Activated naive CD8-positive, alpha-beta T cell treated with anti-CD3 and anti-CD28 coated beads, Interleukin-2, amount 10 ng/mL, durations not matched to agents 7 days and 5 days (primary cell): Measurements from ENCODE around the gene UFC1. TPM values are rescaled to one million over a fixed set of nuclear protein-coding genes. Genes with fewer than 3 reads are reported as not detected.

Experiments
- ATAC-seq: fragments of 150-1000 bp; cut with Tn5 transposase; one replicate; pipeline ENCODE4 v1.10.0; 2021; ENCODE audit warnings: low read depth, moderate library complexity
- POLR2A ChIA-PET: fragments of 350-600 bp; sonication (Branson Sonifier 250); formaldehyde crosslinking; loops from one replicate; lab custom pipeline; 2021; ENCODE audit warnings: antibody characterized with exemption; lab: Charles Lee
- DNase-seq: peaks from one replicate; pipeline ENCODE4 v3.0.0; 2021
- H3K27ac Mint-ChIP-seq: one replicate; pipeline ENCODE4 v1.8.0; 2022; ENCODE audit warnings: mild to moderate bottlenecking, mixed read lengths
- H3K27me3 Mint-ChIP-seq: one replicate; pipeline ENCODE4 v1.8.0; 2022; ENCODE audit warnings: mild to moderate bottlenecking, moderate library complexity, mixed read lengths
- H3K36me3 Mint-ChIP-seq: one replicate; pipeline ENCODE4 v1.8.0; 2021; ENCODE audit warnings: mild to moderate bottlenecking, mixed read lengths
- H3K4me1 Mint-ChIP-seq: one replicate; pipeline ENCODE4 v1.8.0; 2021; ENCODE audit warnings: mixed read lengths
- H3K4me3 Mint-ChIP-seq: one replicate; pipeline ENCODE4 v1.8.0; 2022; ENCODE audit warnings: mild to moderate bottlenecking, moderate library complexity, mixed read lengths
- H3K9me3 Mint-ChIP-seq: one replicate; pipeline ENCODE4 v1.8.0; 2021; ENCODE audit warnings: mixed read lengths
- total RNA-seq, 2 experiments: library from RNA; stranded (reverse); gene quantifications; one replicate each; pipeline ENCODE4 v1.2.3, GENCODE V29; 2021

Gene UFC1
- total RNA-seq, 2 experiments from 2014 or later = 95.9 to 98.1 TPM

DNA sequence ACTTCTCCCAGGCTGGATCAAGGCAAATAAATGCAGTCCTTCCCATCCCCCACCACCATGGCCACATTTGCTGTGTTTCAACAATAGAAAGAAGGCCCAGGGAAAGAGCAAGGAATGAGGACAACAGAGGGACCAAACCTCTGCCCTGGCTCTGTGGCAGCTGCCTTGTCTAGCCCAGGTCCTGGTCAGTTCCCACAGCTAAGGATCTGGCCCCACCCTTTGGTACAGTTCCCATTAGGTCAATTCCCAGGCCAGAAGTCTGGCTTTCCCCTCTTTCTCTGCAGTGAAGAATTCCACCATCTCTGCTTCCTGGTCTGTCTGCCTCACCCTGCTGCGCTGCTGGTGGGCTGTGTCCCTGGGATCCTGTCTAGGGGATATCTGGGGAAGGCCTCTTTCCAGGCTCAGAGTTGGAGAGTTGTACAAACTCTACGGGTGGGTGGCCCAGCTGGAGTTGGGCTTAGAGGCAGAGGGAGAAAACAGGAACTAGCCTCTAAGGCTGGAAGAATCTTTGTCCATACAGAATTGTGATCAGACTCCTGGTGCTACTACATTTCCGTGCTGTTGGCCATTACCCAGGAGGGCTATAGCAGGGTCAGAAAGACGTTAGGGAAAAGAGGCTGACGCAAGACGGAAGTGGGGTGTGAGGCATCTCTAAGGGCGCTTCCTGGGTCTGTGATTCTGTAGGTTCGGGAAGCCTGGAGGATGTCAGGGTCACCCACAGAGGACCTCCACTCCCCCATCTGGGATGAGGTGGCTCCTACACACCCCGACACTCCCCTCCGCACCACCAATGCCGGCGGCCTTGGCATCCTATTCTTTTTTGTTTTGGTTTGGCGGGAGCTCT is 47.4 kb downstream of the UFC1 start:
- DNase-seq (no peak), ATAC-seq (no peak)
- H3K4me1 Mint-ChIP-seq = peaks cover 60% of the 10 kb centered on the region
- H3K36me3 Mint-ChIP-seq = peaks cover 17% of the 10 kb centered on the region
- peak overlapping the region; percentile 97 for H3K27ac Mint-ChIP-seq
- POLR2A ChIA-PET = interaction anchor here (0.7 to 4.9 kb wide), 21 partner anchors 8 to 189 kb away, joined by 3 to 53 read pairs (median 11); partner anchors contain the start of genes APOA2, B4GALT3, FCER1G and PPOX
- no peaks in the 10 kb centered on the region for H3K9me3 Mint-ChIP-seq
- H3K4me3 Mint-ChIP-seq = peak overlapping the region; percentile 96
- H3K27me3 Mint-ChIP-seq = no peaks in the 10 kb centered on the region

DNA sequence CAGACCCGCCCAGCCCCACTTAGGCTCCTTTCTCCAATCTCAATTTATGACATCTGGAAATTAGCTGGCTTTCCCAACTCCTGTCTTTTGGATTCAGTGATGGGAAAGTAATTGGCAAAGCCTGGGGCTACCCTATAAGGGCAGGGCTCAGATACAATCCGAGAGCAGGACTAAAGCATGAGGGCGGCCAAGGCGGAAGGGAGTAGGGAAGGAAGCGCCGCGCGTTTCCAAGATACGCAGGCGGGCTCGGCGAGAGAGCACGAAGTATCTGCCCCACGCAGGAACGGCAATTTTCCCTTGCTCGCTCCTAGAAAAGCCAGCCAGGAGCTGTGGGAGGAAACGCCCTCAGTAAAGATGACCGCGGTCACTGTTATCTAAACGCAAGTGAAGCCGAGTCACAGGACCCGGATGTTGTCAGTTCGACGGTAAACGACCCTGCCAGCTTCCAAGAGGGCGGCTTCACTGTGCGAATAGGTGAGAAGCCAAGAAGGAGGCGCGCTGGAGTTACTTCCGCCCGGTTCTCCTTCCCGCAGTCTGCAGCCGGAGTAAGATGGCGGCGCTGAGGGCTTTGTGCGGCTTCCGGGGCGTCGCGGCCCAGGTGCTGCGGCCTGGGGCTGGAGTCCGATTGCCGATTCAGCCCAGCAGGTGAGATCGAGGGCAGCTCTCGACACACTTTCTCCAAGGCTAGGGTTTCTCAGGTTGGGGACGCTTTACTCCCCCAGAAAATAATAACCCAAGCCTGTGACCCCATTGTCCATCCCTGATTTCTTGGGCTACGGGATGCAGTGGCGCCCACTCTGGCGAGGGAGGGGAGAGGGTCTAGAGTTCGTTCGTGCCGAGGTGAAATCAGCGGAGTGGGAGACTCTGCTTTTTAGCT is 48.3 kb downstream of the UFC1 start, which contains the start of gene NDUFS2:
TSS of gene NDUFS2 (plus strand) at position 532 of the 877 bp plus-strand sequence. CDS start at position 551, 19 bp downstream.
- POLR2A ChIA-PET = interaction anchor here (0.7 to 4.9 kb wide), 22 partner anchors 9 to 188 kb away, joined by 3 to 53 read pairs (median 10); partner anchors contain the start of genes APOA2, B4GALT3, FCER1G and PPOX
- Mint-ChIP-seq H3K4me3 (peak within 1 kb of the TSS; percentile 96), H3K4me1 (peaks cover 61% of the 10 kb centered on the region), H3K36me3 (peaks cover 21% of the 10 kb centered on the region), H3K9me3 (no peaks in the 10 kb centered on the region), H3K27ac (peak within 1 kb of the TSS; percentile 97), H3K27me3 (no peaks in the 10 kb centered on the region)
- peak; percentile 86 for DNase-seq
- ATAC-seq = peak; percentile 99

DNA sequence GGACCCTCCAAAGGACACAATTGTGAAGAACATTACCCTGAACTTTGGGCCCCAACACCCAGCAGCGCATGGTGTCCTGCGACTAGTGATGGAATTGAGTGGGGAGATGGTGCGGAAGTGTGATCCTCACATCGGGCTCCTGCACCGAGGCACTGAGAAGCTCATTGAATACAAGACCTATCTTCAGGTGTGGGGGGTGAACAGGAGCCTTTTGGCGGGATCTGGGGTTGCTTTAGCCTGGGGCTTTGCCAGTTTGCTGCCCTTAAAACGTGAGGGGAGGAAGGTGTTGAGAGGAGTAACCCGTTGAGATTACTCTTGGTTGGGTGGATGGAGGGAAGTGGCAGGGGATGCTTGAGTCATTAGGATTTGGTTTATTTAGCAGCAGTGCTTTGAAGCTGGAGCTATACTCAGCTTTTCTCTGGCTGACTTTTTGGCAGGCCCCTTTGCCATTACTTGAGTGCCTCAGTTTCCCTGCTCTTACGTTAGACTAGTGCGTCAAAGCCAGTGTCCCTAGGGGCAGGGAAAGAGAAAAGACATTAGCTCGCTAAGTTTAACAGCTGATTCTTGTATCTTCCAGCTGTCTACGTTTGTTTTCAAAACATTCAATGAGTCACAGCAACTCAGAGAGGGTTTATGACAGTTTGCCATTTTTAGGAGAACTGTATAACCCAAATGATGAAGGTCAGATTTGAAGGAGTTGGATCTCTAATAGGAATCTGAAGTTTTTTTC is 52.8 kb downstream of the UFC1 start:
- Mint-ChIP-seq H3K4me1 (peaks cover 45% of the 10 kb centered on the region), H3K9me3 (no peaks in the 10 kb centered on the region), H3K27me3 (no peaks in the 10 kb centered on the region), H3K27ac (peak overlapping the region; percentile 53), H3K4me3 (no peak overlapping the region), H3K36me3 (peaks cover 32% of the 10 kb centered on the region)
- POLR2A ChIA-PET = interaction anchor here (0.7 to 1.1 kb wide), 3 partner anchors 9 to 24 kb away, joined by 3 read pairs; partner anchors contain the start of gene FCER1G
- ATAC-seq = no peak
- no peak for DNase-seq

DNA sequence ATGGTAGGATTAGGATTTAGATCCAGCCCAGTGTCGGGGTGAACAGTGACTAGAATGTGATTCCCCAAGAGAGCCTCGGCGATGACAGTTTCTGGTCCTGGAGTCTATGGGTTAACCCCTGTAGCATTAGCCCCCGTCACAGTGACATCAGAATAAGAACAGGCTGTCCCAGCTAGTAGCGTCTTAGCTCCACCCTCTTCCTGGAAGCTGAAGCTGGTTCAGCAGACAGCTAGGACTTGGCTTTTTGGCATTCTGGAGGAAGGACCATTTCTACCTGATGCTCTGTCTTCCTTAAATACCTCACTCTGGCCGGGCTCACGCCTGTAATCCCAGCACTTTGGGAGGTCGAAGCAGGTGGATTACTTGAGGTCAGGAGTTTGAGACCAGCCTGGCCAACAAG is 53.4 kb downstream of the UFC1 start:
- peaks cover 44% of the 10 kb centered on the region for H3K4me1 Mint-ChIP-seq
- POLR2A ChIA-PET = no interaction called here
- H3K27ac Mint-ChIP-seq = peak overlapping the region; percentile 35
- DNase-seq (no peak), ATAC-seq (no peak)
- H3K4me3 Mint-ChIP-seq = no peak overlapping the region
- no peaks in the 10 kb centered on the region for H3K27me3 Mint-ChIP-seq
- H3K36me3 Mint-ChIP-seq = peaks cover 36% of the 10 kb centered on the region
- H3K9me3 Mint-ChIP-seq = no peaks in the 10 kb centered on the region

Other genes with a start within 250 kb of the UFC1 start
- not detected for gene ITLN2, start 199.2 kb upstream of the UFC1 start, total RNA-seq
- gene F11R, start 132.8 kb upstream of the UFC1 start, total RNA-seq = 10 to 100 TPM; 28.5 to 35.9 TPM
- 10 to 100 TPM; 81.7 to 84.9 TPM for gene TSTD1, start 115.0 kb upstream of the UFC1 start, total RNA-seq
- gene USF1, start 108.0 kb upstream of the UFC1 start, total RNA-seq = 10 to 100 TPM; 93.0 to 96.3 TPM
- gene ARHGAP30, start 84.1 kb upstream of the UFC1 start, total RNA-seq = 100 to 1,000 TPM; 260 to 273 TPM
- gene NECTIN4, start 64.4 kb upstream of the UFC1 start, total RNA-seq = not detected
- 1 to 10 TPM; 1.2 TPM for gene KLHDC9, start 55.6 kb upstream of the UFC1 start, total RNA-seq
- gene PFDN2, start 35.9 kb upstream of the UFC1 start, total RNA-seq = 10 to 100 TPM; 54.1 to 62.3 TPM
- gene NIT1, start 35.9 kb upstream of the UFC1 start, total RNA-seq = 10 to 100 TPM; 44.7 to 49.3 TPM
- gene DEDD, start 21.3 kb upstream of the UFC1 start, total RNA-seq = 10 to 100 TPM; 39.8 to 40.3 TPM
- 10 to 100 TPM; 40.7 to 46.8 TPM for gene USP21, start 5.5 kb downstream of the UFC1 start, total RNA-seq
- 10 to 100 TPM; 47.0 to 53.0 TPM for gene PPOX, start 12.4 kb downstream of the UFC1 start, total RNA-seq
- gene B4GALT3, start 23.5 kb downstream of the UFC1 start, total RNA-seq = 10 to 100 TPM; 54.5 to 54.8 TPM
- 1 to 10 TPM; 2.5 to 3.5 TPM for gene ADAMTS4, start 45.1 kb downstream of the UFC1 start, total RNA-seq
- gene NDUFS2, start 48.4 kb downstream of the UFC1 start, total RNA-seq = 10 to 100 TPM; 80.6 to 92.8 TPM
- 10 to 100 TPM; 18.9 to 22.1 TPM for gene FCER1G, start 61.3 kb downstream of the UFC1 start, total RNA-seq
- not detected for gene APOA2, start 69.7 kb downstream of the UFC1 start, total RNA-seq
- gene TOMM40L, start 72.1 kb downstream of the UFC1 start, total RNA-seq = 10 to 100 TPM; 13.7 to 17.4 TPM
- not detected for gene NR1I3, start 84.2 kb downstream of the UFC1 start, total RNA-seq
- 1 to 10 TPM in 1 of 2 experiments, under 1 TPM in 1; 0.91 to 1.1 TPM for gene PCP4L1, start 104.8 kb downstream of the UFC1 start, total RNA-seq
- gene MPZ, start 156.0 kb downstream of the UFC1 start, total RNA-seq = 1 to 10 TPM; 8.4 to 9.5 TPM
- 100 to 1,000 TPM; 148 to 150 TPM for gene SDHC, start 160.4 kb downstream of the UFC1 start, total RNA-seq
- not detected for gene CFAP126, start 213.9 kb downstream of the UFC1 start, total RNA-seq